Left renal cortex interstitium (tissue), 4 donors: ENCODE measurements around the gene C9orf78. TPM values are rescaled to one million over a fixed set of nuclear protein-coding genes. Genes with fewer than 3 reads are reported as not detected.

Experiments
- DNase-seq, 4 donors: peaks; one replicate each; pipeline ENCODE4 v3.0.0-alpha.2; 2013; ENCODE audit warnings: low read depth in 4 of 4, low spot score in 2 of 4, missing footprints in 1 of 4
- polyA plus RNA-seq, 4 donors: library from polyadenylated mRNA; unstranded; fragments of 120-200 nt; gene quantifications; one replicate each; pipeline ENCODE4 v1.2.1, GENCODE V29; 2013; ENCODE audit not compliant: insufficient read length in 4 of 4

Gene C9orf78, protein sequence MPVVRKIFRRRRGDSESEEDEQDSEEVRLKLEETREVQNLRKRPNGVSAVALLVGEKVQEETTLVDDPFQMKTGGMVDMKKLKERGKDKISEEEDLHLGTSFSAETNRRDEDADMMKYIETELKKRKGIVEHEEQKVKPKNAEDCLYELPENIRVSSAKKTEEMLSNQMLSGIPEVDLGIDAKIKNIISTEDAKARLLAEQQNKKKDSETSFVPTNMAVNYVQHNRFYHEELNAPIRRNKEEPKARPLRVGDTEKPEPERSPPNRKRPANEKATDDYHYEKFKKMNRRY
- 10 to 100 TPM; 65.4 to 88.4 (median 69.8) TPM for polyA plus RNA-seq

- DNase-seq: peak; percentile 82 to 93 (median 90)
Measured at GRCh38 chr9:129835128-129835859, at the start of gene C9orf78, which contains the start of gene USP20. Gene C9orf78 (minus strand): TSS chr9:129835275. CDS start chr9:129835221, 54 bp downstream. Gene USP20 (plus strand): TSS chr9:129835458. CDS start chr9:129852556, 17,098 bp downstream.

DNA sequence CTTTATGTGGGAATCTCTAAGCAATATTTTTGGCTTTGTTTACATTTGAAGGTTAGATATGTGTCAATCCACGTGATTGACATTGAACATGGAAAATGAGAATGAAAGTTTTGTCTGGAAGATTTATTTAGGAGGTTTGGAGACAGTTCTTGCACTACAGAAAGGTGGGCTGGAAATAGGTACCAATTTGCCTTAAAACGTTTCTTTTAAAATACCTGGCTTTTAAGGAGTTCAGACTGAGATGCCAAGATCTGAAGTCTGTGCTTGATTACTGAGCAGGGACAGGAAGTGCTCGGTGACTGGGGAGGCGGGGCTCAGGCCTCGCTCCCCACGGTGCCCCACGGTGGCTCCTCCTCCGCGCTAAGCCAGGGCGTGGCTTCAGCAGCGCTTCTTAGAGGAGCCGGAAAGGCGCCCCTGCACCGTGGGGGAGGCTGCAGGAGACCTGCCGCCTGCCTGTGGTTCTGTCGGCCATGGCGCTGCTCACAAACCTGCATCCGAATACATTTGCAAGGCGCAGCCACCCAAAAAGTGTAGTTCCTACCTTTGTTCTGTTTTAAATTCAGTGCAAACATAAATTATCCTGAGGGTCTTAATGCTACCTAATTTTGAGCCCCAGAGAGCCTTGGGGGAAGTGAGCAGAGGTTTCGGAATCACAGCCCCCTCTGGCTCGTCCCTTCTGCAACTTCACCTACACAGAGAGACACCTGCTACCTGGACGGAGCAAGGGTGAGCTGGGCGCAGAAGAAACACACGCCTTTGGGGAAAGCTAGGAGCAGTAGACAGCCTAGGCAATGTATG lies 49.3 kb upstream of the C9orf78 start:
- peak in 3 of 4 donors; percentile 54 to 85 (median 79) for DNase-seq

- no peak for DNase-seq
Measured at GRCh38 chr9:129881547-129882324, 46.7 kb upstream of the C9orf78 start.

GRCh38 chr9:129880654-129881546 lies 45.8 kb upstream of the C9orf78 start:
- DNase-seq: no peak

GRCh38 chr9:129879991-129880653 lies 45.0 kb upstream of the C9orf78 start:
- no peak for DNase-seq

GRCh38 chr9:129879103-129879699 lies 44.1 kb upstream of the C9orf78 start:
- DNase-seq: no peak

GRCh38 chr9:129878291-129878690 lies 43.2 kb upstream of the C9orf78 start:
- no peak for DNase-seq

- DNase-seq: no peak
Measured at GRCh38 chr9:129876815-129877214, 41.7 kb upstream of the C9orf78 start.

DNA sequence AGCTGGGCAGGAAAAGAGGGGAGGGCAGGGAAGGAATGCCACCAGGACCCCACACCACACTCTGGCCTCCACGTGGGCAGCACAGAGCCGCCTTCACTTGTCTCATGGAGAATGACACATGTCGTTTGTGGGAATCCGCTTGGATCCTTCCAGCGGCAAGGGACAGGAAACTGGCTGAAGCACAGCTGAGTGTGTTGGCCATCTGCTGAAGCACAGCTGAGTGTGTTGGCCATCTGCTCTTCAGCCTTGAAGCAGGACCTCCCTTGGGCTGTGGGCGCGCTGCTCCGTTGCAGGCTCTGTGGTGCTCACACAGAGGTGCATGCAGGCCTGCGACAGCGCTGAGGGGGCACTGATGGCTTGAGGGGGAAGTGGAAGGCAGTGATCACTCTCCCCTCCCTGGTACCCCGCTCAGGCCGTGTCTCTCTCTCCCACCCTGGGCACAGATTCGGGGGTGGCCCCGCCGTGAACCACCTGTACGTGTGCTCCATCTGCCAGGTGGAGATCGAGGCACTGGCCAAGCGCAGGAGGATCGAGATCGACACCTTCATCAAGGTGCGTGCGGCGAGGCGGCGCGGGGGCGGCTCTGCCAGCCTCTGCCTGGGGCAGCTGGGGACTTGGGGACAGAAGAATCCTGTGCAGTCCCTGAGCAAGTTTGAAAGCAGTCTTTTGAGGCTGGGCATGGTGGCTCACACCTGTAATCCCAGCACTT lies 40.8 kb upstream of the C9orf78 start:
- DNase-seq: no peak

DNA sequence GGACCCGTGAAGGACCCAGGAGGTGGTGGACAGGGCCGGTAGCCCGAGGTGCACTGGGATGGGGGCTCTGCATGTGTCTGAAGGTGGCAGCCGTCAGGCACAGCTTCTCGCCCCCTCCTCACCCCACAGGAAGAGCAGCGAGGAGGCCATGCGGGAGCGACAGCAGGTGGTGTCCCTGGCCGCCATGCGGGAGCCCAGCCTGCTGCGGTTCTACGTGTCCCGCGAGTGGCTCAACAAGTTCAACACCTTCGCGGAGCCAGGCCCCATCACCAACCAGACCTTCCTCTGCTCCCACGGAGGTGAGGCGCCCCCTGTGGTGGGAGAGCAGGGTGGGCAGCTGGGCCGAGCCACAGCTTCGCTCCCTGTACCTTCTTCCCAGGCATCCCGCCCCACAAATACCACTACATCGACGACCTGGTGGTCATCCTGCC lies 40.1 kb upstream of the C9orf78 start:
- no peak for DNase-seq

- no peak for DNase-seq
Measured at GRCh38 chr9:129874261-129875101, 39.4 kb upstream of the C9orf78 start.

DNA sequence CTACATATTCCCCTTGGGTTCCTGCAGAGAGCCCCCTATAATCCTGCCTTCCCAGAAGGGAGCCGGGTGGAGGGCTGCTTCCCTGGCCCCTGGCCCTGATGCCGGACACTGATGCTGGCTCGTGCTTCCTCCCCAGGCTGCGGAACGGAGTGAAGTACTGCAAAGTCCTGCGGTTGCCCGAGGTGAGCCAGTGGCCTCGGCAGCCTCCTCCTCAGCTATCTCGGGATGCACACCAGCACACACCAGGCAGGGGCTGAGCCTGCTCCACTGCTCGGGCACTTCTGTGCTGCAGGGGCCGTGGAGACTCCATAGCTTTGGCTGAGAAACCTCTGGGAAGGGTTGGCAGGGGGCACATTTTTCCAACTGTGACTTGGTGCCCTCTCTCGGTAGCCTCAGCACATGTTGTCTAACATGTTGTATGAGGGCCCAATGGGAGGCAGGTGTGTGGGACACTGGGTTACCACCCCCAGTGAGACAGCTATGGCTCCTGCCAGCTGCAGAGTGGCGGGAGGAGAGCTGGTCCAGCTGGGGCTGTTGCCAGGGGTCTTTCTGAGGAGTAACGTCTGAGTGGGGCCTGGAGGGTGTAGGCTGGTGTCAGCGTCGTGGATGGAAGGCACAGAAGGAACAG lies 38.6 kb upstream of the C9orf78 start:
- DNase-seq: no peak

GRCh38 chr9:129871046-129871445 lies 36.0 kb upstream of the C9orf78 start:
- no peak for DNase-seq

DNA sequence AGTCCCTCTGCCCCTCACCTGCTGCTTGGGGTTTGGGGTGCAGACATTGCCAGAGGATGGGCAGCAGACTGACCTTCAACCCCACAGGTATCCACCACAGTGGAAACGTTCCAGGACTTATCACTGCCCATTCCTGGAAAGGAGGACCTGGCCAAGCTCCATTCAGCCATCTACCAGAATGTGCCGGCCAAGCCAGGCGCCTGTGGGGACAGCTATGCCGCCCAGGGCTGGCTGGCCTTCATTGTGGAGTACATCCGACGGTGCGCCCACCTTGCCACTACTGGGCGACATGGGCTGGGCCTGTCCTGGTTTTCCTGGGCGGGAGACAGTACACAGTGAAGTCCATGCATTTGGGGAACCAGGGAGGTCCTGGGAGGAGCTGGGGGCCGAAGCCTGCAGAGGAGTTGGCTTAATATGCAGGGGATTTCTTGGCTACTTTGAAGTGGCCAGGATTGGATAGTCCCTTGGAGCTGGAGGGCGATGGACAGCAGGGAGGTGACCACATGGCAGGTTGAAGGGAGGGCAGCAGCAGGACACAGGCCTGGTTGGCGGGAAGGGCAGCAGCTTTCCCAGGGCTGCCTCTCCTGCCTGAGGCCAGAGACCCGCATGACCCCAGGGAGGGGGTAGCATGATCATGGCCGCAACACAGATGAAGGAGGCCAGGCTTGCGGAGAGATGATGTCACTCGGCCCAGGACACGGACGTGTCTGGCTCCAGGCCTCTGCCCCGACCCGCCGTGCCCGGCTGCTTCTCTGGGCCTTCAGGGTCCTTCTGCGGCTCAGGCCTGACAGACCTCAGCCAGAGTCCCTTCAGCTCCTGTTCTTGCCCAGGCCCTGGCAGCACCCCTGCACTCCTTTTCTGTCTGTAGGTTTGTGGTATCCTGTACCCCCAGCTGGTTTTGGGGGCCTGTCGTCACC lies 34.8 kb upstream of the C9orf78 start:
- no peak for DNase-seq

DNA sequence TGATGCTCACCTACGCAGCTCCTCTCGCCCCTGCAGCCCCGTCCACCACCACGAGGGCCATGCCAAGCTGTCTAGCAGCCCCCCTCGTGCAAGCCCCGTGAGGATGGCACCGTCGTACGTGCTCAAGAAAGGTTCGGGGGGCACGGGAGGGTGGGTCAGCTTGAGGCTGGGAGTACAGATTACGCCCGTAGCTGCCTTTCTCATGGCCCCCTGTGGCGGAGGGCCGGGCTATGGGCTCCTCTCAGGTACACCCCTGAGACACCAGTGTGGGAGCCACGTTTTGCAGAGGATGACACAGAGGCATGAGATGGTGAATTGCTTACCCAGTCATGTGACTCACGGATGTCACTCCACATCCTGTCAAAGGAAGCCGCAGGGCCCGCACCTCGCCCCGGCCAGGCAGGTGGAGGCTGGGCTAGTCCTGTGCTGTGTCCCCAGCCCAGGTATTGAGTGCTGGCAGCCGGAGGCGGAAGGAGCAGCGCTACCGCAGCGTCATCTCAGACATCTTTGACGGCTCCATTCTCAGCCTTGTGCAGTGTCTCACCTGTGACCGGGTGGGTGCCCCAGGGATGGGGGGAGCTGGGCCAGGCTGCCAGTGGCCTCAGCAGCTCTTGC lies 33.9 kb upstream of the C9orf78 start:
- no peak for DNase-seq
